Activated CD8-positive, alpha-beta memory T cell treated with anti-CD3 and anti-CD28 coated beads for 24 hours (primary cell): ENCODE data around the gene CDKN2B.
A peak's percentile ranks its signal among the peaks of the same experiment; 100 is the strongest.

Source experiments
- DNase-seq: peaks from one replicate; pipeline ENCODE4 v3.0.0-alpha.2; 2020

Gene CDKN2B

GRCh38 chr9:21993893-21994555 lies 15.1 kb downstream of the CDKN2B start, which contains the start of gene CDKN2A:
CDKN2A (minus strand) TSS chr9:21994392.
- peak; percentile 75 for DNase-seq

GRCh38 chr9:21993007-21993406 lies 16.1 kb downstream of the CDKN2B start:
- DNase-seq: no peak

- no peak for DNase-seq
Observed at GRCh38 chr9:21991072-21991959, 17.8 kb downstream of the CDKN2B start.

- no peak for DNase-seq
Observed at GRCh38 chr9:21989440-21990189, 19.5 kb downstream of the CDKN2B start.

- DNase-seq: no peak
Observed at GRCh38 chr9:21988056-21988990, 20.8 kb downstream of the CDKN2B start.

GRCh38 chr9:21985964-21986667 lies 23.0 kb downstream of the CDKN2B start:
- no peak for DNase-seq

- no peak for DNase-seq
Observed at GRCh38 chr9:21984101-21984500, 25.0 kb downstream of the CDKN2B start.

GRCh38 chr9:21983561-21983935 lies 25.6 kb downstream of the CDKN2B start:
- DNase-seq: no peak

GRCh38 chr9:21982861-21983560 lies 26.1 kb downstream of the CDKN2B start:
- DNase-seq: no peak

- DNase-seq: no peak
Observed at GRCh38 chr9:21982391-21982790, 26.7 kb downstream of the CDKN2B start.

GRCh38 chr9:21976334-21976875 lies 32.7 kb downstream of the CDKN2B start:
- DNase-seq: no peak

GRCh38 chr9:21974722-21975409 lies 34.2 kb downstream of the CDKN2B start:
- DNase-seq: peak; percentile 73

- no peak for DNase-seq
Observed at GRCh38 chr9:21974343-21974721, 34.8 kb downstream of the CDKN2B start.

GRCh38 chr9:21972361-21972760 lies 36.7 kb downstream of the CDKN2B start:
- DNase-seq: no peak

- no peak for DNase-seq
Observed at GRCh38 chr9:21970800-21971640, 38.1 kb downstream of the CDKN2B start.

GRCh38 chr9:21969951-21970799 lies 38.9 kb downstream of the CDKN2B start:
- no peak for DNase-seq

GRCh38 chr9:21969011-21969940 lies 39.8 kb downstream of the CDKN2B start:
- no peak for DNase-seq
